Activated CD8-positive, alpha-beta memory T cell treated with anti-CD3 and anti-CD28 coated beads for 36 hours (primary cell): ENCODE measurements around the gene SLC39A10. TPM values are rescaled to one million over a fixed set of nuclear protein-coding genes. Genes with fewer than 3 reads are reported as not detected.

Source experiments
- CTCF ChIA-PET: fragments of 350-600 bp; sonication (Branson Sonifier 250); formaldehyde crosslinking; loops from one replicate; lab custom pipeline; 2021; ENCODE audit warnings: antibody characterized with exemption; lab: Charles Lee
- POLR2A ChIA-PET: fragments of 350-600 bp; sonication (Branson Sonifier 250); formaldehyde crosslinking; loops from one replicate; lab custom pipeline; 2021; ENCODE audit warnings: antibody characterized with exemption; lab: Charles Lee
- total RNA-seq, 2 experiments: library from RNA; stranded (reverse); gene quantifications; one replicate each; pipeline ENCODE4 v1.2.3, GENCODE V29; 2021

Gene SLC39A10
- total RNA-seq, 2 experiments from 2014 or later, result 25.0 to 30.7 TPM

DNA sequence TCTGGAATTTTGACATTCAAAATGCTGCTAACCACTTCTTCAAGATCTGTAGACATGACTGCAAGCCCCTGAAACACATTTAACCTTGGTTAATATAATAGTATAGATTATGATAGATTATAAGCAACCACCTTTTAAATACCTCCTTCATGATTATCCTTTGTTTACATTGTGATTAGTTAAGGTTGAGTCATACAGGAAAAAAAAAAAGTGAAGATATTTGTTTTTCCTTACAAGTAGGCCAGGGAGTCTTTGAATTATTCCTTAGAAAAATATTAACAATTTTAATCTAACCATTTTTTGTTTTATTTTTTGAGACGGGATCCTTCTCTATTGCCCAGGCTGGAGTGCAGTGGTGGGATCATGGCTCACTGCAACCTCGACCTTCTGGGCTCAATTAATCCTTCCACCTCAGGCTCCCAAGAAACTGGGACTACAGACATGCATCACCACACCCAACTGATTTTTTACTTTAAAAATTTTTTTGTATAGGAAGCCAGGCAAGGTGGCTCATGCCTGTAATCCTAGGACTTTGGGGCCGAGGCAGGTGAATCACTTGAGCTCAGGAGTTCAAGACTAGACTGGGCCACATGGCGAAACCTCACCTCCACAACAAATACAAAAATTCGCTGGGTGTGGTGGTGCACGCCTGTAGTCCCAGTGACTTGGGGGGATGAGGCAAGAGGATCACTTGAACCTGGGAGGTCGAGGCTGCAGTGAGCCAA lies 99.4 kb downstream of the SLC39A10 start:
- POLR2A ChIA-PET, result no interaction called here
- CTCF ChIA-PET, result no interaction called here

DNA sequence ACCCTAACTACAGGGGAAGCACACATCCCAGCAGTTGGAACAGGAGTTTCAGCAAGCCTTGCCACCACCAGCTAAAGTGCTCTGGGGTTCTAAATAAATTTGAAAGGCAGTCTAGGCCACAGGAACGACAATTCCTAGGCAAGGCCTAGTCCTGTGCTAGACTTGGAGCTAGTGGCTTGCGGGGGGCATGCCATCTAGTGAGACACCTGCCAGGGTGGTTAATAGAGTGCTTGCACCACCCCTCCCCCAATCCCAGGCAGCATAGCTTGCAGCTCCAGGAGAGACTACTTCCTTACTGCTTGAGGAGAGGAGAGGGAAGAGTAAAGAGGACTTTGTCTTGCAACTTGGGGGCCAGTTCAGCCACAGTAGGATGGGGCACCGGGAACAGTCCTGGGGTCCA lies 101.8 kb downstream of the SLC39A10 start:
- ChIA-PET CTCF (no interaction called here), POLR2A (no interaction called here)

DNA sequence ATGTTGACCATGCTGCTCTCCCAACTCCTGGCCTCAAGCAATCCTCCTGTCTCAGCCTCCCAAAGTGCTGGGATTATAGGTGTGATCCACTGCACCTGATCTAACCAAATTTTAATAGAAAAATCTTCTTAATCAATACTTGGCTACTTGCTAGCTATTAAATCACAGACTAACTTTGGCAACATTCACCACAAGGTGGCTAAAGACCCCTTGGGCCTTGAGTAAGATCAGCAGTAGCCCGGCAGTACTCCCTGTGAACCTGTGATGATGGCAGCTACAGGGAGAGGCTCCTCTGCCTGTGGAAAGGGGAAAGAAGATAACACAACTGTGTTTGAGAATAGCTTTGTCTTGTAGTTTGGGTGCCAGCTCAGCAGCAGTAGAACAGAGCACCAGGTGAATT lies 102.9 kb downstream of the SLC39A10 start:
- ChIA-PET POLR2A (no interaction called here), CTCF (no interaction called here)

DNA sequence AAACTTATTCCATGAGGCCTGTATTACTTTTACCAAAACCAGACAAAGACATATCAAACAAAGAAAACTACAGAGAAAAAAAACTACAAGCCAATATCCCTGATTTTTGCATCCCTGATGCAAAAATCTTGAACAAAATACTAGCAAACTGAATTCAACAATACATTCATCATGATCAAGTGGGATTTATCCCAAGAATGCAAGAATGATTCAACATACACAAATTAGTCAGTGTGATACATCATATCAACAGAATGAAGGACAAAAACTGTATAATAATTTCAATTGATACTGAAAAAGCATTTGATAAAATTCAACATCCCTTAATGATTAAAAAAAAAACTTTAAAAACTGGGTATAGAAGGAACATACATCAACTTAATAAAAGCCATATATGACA lies 106.8 kb downstream of the SLC39A10 start:
- POLR2A ChIA-PET, result no interaction called here
- CTCF ChIA-PET, result no interaction called here

DNA sequence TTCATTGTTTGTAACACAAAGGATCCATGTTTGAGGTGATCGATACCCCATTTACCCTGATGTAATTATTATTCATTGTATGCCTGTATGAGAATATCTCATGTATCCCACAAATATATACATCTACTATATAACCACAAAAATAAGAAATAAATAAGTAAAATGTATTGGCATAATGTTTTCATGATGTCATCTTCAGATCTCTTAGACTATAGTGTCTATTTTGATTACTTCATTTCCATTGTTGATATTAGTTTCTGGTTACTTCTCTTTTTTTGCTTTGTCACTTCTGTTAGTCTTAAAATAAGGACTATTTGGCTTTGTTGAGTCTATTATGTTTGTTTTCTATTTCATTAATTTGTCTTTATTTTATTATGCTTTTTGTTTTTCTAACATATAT lies 109.7 kb downstream of the SLC39A10 start:
- POLR2A ChIA-PET, result no interaction called here
- CTCF ChIA-PET, result no interaction called here

DNA sequence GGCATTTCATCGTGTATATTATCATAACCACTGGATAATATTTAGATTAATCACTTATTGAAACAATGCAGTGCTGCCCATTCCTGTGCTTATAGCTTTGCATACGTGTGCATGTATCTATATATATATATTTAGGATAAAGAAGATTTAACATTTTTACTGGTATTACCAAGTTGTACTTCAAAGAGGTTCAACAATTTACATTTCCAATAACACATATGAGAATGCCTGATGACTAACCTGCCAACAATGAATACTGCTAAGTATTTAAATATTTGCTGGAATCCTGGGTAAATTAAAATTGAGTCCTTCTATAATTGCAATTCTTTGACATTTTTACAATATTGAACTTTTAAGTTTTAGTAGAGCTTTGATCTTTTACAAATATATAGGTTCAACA lies 111.4 kb downstream of the SLC39A10 start:
- POLR2A ChIA-PET, result no interaction called here
- CTCF ChIA-PET, result no interaction called here

DNA sequence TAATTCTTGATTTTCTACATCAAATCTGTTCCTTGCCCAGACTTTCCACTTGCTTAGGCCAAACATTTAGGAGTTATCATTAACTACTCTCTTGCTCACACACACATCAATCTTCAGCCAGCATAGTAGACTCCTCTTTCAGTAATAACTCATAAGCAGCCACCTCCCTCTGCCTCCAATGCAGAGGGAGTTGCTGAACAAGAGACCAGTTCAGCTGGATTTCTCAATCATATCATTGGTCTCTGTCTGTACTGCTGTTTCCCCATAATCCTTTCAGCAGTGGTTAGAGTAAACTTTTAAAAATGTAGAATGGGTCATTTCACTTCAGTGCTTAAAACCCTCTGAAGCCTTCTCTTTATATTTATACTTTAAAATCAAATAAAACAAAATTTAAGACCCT lies 112.9 kb downstream of the SLC39A10 start:
- ChIA-PET POLR2A (no interaction called here), CTCF (no interaction called here)

DNA sequence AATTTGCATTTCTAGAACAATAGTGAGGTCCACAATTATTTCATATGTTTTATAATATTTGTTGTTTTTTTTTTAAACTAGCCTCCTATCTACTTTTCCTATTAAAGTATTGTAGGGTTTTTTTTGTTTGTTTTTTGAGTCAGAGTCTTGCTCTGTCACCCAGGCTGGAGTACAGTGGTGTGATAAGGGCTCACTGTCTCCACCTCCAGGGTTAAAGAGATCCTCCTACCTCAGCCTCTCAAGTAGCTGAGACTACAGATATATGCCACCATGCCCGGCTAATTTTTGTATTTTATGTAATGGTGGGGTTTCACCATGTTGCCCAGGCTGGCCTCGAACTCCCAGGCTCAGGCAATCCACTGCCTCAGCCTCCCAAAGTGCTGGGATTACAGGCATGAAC lies 122.5 kb downstream of the SLC39A10 start:
- ChIA-PET CTCF (no interaction called here), POLR2A (no interaction called here)

DNA sequence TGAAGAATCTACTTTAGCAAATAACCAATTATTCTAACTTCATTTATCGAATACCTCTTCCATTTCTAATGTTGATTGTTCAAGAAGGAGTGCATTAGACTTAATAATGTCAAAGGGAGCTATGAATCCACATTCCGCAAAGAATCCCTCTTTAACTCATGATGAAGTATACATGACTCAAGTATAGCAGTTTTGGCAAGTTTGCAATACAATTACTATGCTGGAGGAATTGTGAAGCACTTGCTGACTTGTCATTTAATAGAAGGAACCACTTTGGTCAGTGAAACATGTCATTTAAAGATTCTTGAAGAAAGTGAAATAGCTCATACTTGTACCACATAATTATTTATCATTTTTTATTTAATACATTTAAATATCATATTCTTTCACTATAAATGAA lies 125.1 kb downstream of the SLC39A10 start:
- CTCF ChIA-PET, result no interaction called here
- POLR2A ChIA-PET, result no interaction called here
